Measurements from ENCODE around the gene ASRGL1.

The ASRGL1 gene

DNA sequence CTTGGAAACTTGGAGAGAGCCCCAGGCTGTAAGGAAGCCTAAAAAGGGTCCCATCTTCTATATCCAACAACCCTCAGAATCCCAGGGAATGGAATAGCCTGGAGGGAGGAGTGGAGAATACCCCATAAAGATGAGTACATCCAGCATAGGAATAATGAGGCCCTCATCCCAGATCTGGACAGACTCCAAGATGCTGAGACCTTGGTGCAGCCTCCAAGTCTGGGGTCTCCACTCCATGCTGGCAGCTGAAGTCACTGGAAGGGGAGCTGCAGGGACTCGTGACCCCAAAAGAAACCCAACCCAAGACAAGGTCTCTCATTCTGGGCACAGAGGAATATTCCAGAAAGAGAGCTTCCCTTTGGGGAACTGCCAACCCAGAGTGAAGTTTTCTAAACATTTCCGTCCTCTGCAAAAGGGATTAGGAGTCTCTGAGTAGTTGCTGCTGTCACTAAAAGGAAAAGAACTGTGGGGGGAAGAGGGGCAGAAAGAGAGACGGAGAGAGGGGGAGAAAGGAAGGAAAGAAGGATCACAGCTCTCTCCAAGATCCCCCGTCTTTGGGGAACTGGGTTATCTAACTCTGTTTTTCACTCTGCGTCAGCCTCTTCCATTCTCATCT is 82.2 kb downstream of the ASRGL1 start:
- FAIRE-seq: no peak

DNA sequence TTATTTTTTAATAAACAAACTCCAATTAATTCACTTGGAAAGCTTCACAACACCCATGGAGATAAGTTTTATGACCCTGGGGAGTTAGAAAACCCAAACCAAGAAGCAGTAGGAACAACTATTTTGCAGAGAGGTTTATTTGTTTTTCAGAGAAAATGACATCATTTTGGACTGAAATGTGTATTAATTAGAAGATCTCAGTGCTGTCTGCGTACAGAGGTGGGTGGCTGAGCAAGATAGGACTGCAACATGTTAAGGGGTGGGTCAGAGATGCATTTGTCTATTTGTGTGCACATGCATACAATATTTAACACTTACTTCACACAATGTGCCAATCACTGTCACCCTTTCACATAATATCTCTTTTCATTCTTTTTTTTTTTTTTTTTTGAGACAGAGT is 82.7 kb downstream of the ASRGL1 start:
- no peak for FAIRE-seq

DNA sequence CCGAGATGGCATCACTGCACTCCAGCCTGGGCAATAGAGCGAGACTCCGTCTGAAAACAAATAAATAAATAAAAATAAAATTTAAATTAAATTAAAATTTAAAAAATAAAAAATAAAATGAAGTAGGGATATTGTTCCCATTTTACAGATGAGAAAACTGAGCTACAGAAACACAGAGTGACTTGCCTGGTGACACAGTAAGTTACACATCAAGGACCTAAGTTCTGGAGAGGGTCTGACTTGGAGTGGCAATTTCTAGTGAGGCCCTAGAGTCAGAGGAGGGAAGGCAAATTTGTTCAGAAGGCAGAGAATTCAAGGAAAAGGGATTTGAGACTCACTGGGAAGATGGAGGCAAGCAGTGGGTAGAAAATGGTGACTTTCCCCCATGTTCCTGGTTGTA is 83.6 kb downstream of the ASRGL1 start:
- FAIRE-seq: no peak

DNA sequence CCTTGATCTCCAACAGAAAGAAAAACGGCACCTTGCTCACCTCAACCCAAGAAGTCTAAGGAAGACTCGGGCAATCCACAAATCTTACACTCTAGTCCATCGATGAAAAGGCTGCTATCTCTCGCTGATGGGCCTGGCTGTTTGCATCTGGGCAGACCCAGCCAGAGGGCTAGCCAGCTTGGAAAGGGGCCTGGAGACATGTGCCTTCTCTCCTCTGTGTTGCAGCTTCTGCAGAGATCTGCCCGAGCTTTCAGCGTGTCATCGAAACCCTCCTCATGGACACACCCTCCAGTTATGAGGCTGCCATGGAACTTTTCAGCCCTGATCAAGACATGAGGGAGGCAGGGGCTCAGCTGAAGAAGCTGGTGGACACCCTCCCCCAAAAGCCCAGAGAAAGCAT is 84.7 kb downstream of the ASRGL1 start:
- FAIRE-seq: no peak

DNA sequence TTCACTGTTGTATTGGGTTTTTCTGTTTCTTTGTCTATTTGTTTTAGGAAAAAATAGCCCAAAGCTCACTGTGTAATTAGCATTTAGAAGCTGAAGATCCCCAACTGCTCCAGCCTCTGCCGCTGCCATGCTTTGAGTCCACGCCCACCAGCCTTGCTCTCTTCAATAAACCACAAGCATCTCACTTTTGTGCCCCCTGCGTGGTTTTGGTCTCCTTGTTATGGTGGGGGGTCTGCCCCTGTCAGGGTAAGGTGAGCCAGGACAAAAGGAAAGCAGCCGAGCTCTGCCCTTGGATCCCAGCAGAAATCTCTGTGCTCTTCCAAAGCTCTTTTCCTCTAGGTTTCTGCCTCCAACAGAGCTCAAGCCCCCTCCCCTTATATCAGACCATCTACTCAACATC is 85.8 kb downstream of the ASRGL1 start:
- FAIRE-seq: no peak

DNA sequence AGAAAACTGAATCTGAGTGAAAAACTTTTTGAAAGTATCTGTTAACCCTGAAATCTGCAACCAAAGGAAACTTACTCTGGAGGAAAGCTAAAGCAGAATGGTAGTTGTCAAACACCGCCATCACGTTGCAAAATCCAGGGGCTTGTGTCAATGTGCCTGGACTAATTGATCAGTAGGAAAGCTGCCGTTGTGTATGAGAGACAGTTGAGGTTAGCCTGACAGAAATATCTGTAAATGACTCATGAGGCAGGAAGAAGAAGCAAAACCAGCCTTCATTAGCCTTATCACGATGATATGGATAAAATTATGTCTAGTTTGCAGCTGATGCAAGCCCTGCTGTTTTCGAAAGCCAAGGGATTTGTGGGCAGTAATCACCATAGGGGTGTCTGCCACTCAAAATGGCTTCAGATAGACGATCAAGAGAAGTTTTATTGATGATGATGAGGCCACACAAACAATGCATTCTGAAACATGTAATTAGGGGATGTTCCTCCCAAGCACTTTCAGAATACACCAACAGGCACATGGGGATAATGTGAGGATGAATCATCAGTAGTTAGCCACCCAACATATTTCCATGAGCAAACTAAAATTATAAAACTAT is 90.5 kb downstream of the ASRGL1 start:
- no peak for FAIRE-seq

DNA sequence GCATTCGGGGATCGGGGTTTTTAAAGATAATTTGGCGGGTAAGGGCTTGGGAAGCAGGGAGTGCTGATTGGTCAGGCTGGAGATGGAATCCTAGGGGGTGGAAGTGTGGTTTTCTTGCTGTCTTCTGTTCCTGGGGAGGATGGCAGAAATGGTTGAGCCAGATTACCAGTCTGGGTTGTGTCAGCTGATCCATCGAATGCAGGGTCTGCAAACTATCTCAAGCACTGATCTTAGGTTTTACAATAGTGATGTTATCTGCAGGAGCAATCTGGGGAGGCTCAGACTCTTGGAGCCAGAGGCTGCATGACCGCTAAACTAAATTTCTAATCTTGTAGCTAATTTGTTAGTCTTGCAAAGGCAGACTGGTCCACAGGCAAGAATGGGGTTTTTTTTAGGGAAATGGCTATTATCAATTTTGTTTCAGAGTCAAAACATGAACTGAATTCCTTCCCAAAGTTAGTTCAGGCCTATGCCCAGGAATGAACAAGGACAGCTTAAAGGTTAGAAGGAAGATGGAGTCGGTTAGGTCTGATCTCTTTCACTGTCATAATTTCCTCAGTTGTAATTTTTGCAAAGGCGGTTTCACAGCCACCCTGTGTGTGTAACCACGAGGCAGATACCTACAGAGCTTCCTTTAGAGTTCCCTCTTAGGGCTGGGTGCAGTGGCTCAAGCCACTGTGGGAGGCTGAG is 91.8 kb downstream of the ASRGL1 start:
- no peak for FAIRE-seq

DNA sequence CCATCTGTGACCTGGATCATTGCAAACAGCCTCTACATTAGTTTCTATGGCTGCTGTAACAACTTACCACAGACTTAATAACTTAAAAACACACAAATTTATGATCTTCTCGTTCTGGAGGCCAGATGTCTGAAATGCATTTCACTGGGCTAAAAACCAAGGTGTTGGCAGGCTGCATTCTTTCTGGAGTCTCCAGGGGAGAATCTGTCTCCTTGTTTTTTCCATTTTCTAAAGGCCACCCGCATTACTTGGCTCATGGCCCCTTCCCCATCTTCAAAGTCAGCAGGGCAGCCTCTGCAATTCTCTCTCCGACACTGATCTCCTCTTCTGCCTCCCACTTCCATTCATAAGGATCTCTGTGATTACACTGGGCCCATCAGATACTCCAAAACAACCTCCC is 93.2 kb downstream of the ASRGL1 start:
- no peak for FAIRE-seq

DNA sequence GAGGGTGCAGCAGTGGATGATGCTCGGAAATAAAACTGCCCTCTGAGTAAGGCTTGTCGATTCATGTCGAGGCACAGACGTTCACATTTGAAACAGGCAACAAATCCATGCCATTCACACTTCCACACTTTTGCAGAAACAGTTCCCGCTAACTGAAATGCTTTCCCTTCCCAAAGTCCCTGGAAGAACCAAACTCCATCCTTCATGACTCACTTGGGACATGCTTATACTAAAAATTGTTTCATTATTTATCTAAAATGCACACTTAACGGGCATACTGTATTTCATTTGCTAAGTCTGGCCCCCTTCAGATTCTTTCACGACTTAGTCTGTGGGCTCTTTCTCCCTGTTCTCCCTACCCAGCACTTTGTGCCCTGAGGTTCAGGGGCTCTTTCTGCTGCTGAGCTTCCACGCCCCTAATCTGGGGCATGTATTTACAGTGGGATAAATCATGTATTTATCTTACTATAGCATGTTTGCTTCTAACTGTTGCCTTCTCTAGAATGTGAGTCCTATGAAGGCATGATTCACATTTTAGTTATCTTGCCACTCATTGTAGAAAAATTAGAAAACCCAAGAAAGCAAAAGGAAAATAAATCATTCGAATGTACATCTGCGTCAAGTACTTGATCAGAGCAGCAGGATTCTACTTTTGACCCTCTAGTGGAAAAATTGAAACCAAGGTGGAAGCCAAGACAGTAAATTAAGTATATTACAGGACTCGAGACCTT is 94.1 kb downstream of the ASRGL1 start:
- no peak for FAIRE-seq

DNA sequence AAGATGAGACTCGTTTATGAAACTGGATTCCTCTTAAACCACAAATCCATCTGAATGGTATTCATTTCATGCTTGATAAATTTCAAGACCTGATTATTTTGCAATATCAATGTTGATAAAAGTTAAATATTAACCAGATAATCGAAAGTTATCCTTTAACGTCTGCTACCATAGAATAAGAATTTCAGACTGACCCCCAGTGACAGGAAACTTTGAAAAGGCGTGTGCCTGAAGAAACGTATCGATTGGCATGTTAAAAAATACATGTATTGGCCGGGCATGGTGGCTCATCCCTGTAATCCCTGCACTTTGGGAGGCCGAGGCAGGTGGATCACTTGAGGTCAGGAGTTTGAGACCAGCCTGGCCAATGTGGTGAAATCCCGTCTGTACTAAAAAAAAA is 95.4 kb downstream of the ASRGL1 start:
- FAIRE-seq: no peak

DNA sequence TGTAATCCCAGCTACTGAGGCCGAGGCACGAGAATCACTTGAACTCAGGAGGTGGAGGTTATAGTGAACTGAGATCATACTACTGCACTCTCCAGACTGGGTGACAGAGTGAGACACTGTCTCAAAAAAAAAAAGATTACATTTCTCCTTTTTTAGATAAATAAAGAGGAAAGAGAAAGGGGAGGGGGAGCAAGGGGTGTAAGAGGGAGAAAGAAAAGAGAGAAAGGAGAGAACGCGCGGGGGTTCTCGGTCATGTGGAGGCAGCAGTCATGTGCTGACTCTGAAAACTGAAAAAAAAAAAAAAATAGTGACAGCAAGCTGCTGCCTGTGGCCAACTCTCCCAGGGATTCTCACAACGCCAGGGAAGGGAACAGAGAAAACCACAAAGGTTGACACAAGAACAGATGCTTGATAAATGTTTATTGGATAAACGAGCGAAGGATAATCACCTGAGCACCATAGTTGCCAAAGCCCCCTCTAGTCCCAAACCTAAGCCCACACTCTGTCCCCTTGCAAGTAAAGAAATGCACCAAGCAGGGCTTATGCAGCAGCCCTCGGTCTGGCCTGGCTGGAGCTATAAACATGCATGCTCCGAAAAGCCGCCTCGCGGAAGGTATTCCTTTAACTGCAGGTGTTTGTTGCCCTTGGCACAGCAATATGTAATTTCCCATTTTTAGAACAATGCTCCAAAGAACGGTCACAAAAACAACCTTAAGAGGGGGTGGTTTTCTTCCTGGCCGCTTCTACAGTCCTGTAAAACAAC is 96.1 kb downstream of the ASRGL1 start:
- FAIRE-seq: no peak

DNA sequence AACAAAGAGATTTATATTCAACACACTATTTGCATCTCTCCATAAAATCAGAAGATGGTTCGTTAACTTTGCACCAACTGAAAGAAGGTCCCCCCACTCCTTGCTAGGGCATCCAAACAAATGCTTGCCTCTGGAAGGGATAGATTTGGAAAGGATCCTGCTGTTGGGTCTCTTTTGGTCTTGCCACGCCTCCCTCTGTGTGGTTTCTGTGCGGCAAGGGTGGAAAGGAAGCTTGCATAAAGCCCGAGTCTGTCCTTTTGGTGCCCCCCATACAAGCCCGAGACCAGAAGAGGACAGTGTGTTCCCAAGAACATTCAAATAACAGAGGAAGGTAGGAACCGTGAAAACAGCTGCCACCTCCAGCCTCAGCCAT is 96.6 kb downstream of the ASRGL1 start:
- FAIRE-seq: no peak

DNA sequence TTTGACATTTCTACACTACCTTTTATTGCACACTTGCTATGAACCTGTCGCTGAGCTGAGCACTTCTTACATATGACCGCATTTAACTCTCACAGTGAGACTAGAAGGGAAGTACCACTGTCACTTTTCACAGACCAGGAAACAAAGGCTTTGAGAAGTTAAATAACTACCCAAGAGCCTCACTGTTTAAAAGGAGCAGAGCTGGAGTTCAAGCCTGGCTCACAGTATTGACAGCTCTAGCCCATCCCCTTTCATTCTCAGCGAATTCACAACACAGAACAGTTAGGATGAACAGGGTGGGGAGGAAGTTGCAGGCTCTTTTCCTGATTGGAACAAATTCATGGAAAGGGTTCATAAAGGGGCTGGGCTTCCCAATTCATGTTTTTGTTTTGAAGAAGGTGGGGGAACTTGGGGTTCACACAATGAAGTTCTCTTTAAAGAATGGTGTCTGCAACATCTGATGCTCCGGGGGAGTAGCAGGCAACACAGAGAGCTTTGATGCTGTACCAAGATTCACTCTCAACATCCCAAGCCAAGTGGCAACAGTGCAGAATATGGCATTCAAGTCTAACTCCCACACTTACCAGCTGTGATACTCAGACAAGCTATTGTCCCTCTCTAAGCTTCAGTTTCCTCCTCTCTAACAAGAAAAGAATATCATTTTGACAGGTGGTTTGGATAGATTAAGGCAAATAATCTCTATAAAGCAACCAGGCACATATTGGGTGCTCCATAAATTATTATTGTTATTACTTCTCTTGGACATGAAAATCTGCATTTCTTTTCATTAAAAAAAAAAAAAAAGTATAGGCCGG is 98.8 kb downstream of the ASRGL1 start:
- no peak for FAIRE-seq

DNA sequence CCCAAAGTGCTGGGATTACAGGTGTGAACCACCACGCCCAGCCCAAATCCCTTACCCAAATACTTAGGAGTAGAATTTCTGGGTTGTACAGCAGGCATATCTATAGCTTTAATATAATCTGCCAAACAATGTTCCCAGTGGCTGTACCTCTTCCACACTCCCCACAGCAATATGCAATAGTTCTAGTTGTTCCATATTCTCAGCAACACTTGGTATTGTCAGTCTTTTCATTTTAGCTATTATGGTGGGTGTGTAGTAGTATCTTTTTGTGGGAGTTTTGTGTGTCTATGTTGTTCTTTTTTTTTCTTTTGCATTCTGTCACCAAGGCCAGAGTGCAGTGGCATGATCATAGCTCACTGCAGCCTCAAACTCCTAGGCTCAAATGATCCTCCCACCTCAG is 100.4 kb downstream of the ASRGL1 start:
- no peak for FAIRE-seq

DNA sequence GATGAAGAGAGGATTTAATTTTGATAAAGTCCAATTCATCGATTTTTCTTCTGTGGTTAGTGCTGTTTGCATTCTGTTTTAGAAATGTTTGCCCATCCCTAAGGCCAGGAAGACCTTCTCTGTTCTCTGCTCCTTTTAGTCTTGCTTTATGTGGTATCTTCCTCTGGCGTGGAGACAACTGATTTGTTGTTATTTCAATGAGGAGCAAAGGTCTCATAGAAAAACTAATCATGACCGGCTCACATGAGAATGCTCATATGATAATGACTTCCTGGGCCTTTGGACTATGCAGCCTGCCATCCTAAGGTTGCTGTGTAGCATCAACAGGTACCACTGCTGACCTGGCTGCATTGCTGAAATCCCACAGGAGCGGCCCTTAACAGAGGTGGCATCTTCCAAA is 101.4 kb downstream of the ASRGL1 start:
- no peak for FAIRE-seq

DNA sequence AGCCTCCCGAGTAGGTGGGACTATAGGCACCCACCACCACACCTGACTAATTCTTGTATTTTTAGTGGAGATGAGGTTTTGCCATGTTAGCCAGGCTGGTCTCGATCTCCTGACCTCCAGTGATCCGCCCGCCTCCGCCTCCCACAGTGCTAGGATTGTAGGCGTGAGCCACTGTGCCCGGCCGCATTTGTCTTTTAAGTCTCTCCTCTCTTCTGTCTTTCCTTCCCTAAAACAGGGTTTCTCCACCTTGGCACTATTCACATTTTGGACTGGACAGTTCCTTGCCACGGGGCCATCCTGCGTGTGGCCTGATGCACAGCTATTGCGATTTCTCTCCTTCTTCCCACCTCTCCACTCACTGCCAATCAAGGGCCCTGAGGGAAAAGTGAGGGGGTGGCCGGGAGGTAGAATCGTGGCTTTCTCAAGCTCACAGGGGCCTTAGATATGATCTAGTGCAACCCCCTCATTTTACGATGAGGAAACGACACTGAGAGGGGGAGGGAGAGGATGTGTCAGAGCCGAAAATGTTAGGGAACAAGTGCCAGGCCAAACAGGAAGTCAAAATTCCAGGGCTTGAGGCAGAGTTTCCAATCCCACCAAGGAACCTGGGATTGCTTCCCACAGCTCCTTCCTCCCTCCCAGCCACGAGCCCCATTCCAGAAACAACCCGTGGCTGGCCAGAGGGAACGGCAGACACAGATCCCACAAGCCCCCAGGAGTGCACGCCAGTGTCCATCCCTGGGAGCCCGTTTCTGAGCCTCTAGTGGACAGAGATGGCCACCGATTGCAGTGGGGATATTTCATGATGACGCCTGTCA is 102.7 kb downstream of the ASRGL1 start:
- FAIRE-seq: no peak
